HL-60/S4 treated with phorbol 12-myristate 13-acetate at 8.2 ng/mL for 4 days and 3 days (cell line): Measurements from ENCODE around the gene ZNF584.
"Not testable (repeated sequence)": the region's sequence is repeated elsewhere in the genome, so short reads cannot be mapped to it uniquely, and the experiment has no call there.

Source experiments
- in situ Hi-C: fragments of 300-500 bp; cut with MboI; formaldehyde crosslinking; loops from 2 replicates; pipeline ENCODE4 v1.15.0; 2022; ENCODE audit warnings: low sequenced_read_pairs

Gene ZNF584

DNA sequence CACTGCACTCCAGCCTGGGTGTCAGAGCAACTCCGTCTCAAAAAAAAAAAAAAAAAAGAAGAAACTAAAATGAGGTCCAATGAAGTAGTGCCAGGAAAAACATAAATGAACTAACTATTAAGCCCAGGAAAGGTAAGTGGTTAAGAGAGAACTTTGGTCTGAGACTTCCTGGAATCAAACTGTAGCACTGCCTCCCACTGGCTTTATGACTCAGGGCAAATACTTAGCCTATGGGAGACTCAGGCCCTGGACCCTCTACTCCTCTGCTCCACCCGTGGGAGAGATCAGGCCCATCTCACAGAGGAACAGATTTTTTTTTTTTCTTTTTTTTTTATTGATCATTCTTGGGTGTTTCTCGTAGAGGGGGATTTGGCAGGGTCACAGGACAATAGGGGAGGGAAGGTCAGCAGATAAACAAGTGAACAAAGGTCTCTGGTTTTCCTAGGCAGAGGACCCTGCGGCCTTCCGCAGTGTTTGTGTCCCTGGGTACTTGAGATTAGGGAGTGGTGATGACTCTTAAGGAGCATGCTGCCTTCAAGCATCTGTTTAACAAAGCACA, 4.5 kb upstream of the ZNF584 start:
- in situ Hi-C loops, result not testable (repeated sequence)

DNA sequence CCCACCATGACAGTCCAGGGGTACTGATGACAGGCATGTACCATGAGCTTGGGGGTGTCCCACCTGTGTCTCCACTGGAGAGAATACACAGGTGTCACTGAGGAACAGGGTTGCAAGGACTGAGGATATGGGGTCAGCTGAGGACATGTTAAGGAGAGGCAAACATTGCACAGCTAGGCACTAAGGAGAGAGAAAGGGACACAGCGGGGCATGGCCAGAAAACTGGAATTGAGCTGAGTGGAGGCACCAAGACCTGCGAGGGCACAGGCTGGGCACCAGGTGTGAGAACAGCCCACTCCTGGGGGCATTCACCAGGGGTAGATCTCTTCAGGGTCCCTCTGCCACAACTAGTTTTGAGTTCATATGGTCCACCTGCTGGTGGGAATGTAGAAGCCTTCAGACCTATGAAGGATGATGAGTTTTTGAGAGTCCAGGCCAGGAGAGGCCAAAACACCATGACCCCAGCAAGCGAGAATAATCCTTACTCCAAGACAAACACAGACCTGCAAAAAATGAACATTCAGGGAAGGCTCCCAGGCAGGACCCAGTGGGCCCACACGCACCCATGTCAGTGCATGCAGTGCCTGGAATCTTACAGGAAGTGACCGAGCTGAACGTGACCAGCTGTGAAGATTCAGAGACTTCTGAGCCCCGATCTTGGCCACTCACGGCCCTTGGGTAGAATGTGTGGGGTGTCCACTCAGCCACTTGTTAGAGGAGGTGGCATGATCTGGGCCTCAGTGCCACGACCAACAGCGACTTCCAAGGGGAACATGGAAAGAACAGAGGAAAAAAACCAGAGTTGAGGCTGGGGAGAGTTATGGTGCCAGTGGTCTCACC, 1.4 kb upstream of the ZNF584 start:
- in situ Hi-C loops, result no loop called here

- in situ Hi-C loops, result no loop called here
These were observed 744 bp upstream of the ZNF584 start for GRCh38 chr19:58407658-58408151.

- in situ Hi-C loops, result no loop called here
These were observed 751 bp downstream of the ZNF584 start for GRCh38 chr19:58409010-58409790.

DNA sequence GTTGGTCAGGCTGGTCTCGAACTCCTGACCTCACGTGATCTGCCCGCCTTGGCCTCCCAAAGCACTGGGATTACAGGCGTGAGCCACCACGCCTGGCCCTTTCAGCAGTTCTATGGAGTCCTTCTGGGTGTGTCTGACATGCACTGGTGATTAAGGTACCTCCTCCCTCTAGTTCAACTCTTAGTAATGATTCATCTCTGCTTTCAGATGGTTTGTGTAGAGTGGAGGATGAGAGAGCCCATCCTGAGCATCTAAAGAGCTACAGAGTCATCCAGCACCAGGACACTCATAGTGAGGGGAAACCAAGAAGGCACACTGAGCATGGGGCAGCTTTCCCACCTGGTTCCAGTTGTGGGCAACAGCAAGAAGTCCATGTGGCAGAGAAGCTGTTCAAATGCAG, 8.2 kb downstream of the ZNF584 start:
- in situ Hi-C loops, result no loop called here

- in situ Hi-C loops, result no loop called here
These were observed 8.6 kb downstream of the ZNF584 start for GRCh38 chr19:58417071-58417470.

- in situ Hi-C loops, result no loop called here
These were observed 20.2 kb downstream of the ZNF584 start for GRCh38 chr19:58428617-58429016.

- in situ Hi-C loops, result no loop called here
These were observed 21.3 kb downstream of the ZNF584 start for GRCh38 chr19:58429745-58430144.

GRCh38 chr19:58434217-58434616, 25.8 kb downstream of the ZNF584 start:
- in situ Hi-C loops, result no loop called here

- in situ Hi-C loops, result no loop called here
These were observed 31.4 kb downstream of the ZNF584 start, which contains the start of gene ZNF132 for GRCh38 chr19:58439576-58440554. Gene ZNF132, minus strand, starts transcription at chr19:58440153. Its CDS starts 332 bp downstream, at chr19:58439821.

- in situ Hi-C loops, result no loop called here
These were observed 32.1 kb downstream of the ZNF584 start for GRCh38 chr19:58440556-58440955.

DNA sequence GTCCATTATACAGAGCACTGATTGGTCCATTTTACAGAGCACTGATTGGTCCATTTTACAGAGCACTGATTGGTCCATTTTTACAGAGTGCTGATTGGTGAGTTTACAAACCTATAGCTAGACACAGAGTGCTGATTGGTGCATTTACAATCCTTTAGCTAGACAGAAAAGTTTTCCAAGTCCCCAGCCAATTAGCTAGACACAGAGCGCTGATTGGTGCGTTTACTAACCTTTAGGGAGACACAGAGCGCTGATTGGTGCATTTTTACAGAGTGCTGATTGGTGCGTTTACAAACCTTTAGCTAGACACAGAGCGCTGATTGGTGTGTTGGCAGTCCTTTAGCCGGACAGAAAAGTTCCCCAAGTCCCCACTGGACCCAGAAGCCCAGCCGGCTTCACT, 34.5 kb downstream of the ZNF584 start:
- in situ Hi-C loops, result not testable (repeated sequence)

- in situ Hi-C loops, result not testable (repeated sequence)
These were observed 40.4 kb downstream of the ZNF584 start for GRCh38 chr19:58448860-58449259.

DNA sequence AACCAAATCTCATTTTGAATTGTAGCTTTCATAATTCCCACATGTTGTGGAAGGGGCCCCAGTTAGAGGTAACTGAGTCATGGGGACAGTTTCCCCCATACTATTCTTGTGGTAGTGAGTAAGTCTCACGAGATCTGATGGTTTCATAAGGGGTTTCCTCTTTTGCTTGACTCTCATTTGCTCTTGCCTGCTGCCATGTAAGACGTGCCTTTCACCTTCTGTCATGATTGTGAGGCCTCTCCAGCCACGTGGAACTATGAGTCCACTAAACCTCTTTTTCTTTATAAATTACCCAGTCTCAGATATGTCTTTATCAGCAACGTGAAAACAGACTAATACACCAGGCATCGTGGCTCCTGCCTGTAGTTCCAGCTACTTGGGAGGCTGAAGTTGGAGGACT, 41.5 kb downstream of the ZNF584 start:
- in situ Hi-C loops, result not testable (repeated sequence)

DNA sequence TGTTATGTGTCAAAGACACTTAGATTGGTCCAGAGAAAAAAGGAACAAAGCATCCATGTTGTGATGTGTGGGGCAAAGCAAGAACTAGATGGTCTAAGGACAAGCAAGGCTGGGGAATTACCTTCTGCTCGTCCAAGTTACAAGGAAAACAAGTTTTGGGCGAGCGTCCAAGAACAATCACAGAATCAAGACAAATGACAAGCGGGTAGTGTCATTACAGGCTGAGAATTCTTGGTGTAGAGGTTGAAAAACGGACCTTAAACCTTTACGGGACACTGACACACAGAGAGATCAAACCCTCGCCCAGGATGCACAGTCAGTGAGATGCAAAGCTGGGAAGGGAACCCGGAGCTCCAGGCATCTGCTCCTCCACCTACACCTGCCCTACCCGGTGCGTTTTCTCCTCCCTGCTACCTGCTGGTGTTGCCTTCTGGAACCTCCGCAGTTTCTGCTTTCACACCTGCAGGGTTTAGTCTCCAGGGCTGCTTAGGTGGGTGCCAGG, 42.5 kb downstream of the ZNF584 start:
- in situ Hi-C loops, result no loop called here

DNA sequence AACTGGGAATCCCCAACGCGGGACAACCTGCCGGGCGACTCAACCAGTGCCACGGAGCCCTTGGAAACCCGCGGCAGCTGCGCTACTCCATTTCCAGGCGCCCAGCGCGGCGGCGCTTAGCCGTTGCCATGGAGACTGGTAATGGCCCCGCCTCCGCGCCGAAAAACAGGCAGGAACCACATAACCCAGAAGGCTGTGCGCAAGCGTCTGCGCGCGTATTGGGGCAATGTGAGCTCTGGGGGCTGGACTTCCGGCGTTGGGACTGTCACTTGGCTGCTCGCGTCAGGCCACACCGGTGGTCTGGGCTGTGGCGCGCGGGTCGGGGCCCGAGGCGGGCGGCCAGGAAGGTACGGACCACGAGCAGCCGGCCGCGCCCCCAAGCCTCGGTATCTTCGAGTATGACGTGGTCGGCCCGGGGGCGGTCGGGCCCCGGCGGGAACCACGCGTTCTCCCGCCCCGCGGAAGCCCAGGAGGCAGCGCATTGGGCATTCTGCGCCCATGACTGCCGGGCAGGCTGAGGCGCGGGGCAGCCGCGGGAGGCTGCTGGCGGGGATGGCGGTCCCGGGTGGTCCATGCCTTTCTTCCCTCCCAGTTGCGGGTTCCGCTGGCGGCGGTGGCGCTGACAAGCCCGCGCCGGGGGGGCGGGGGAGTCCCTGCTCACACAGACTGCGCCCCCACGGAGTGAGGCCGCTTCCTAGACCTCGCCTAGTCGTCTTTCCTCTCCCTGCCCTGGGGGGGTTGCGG, 43.1 kb downstream of the ZNF584 start, which contains the start of gene ZNF324B:
ZNF324B (plus strand) TSS at position 265 of the 744 bp plus-strand sequence. CDS start 2,080 bp downstream, outside the sequence.
- in situ Hi-C loops, result no loop called here

GRCh38 chr19:58453743-58454142, 45.3 kb downstream of the ZNF584 start:
- in situ Hi-C loops, result no loop called here

GRCh38 chr19:58455306-58455705, 46.9 kb downstream of the ZNF584 start:
- in situ Hi-C loops, result no loop called here

GRCh38 chr19:58456111-58456510, 47.7 kb downstream of the ZNF584 start:
- in situ Hi-C loops, result no loop called here
